SK-MEL-5 (cell line): ENCODE results near the gene DCAF16. TPM values are rescaled to one million over a fixed set of nuclear protein-coding genes. Genes with fewer than 3 reads are reported as not detected.
"Not testable (repeated sequence)": the region's sequence is repeated elsewhere in the genome, so short reads cannot be mapped to it uniquely, and the experiment has no call there.

Source experiments
- DNase-seq: peaks from one replicate; pipeline ENCODE4 v3.0.0-alpha.2; 2016; ENCODE audit warnings: low read depth, low spot score
- in situ Hi-C: cut with HindIII; loops from 2 replicates; pipeline ENCODE4 v1.10.0; 2016; ENCODE audit warnings: low sequenced_read_pairs, high pct_unique_total_duplicates, low pct_unique_long_range_greater_than_20kb
- polyA plus RNA-seq, 2 experiments: library from polyadenylated mRNA; depleted of rRNA; stranded (reverse); fragments of >200 nt; gene quantifications; 2 replicates each; pipeline ENCODE4 v1.2.3, GENCODE V29; 2015
- total RNA-seq: library from RNA; depleted of rRNA; stranded (reverse); fragments of >200 nt; shearing (Covaris generic); gene quantifications from 2 replicates; pipeline ENCODE4 v1.2.3, GENCODE V29; 2014; rRNA removed

The DCAF16 gene
- total RNA-seq, result 44.3 and 51.4 TPM in 2 replicates
- 26.2 and 28.6 TPM in 2 replicates for polyA plus RNA-seq (2015; cell fraction: cytosol; rRNA removed)
- polyA plus RNA-seq (2015; cell fraction: nucleus; rRNA removed), result 48.2 and 66.4 TPM in 2 replicates

GRCh38 chr4:17810260-17811077 is at the start of gene DCAF16, which contains the start of gene NCAPG:
TSS of gene DCAF16 (minus strand) at chr4:17810757. CDS start at chr4:17804141, 6,616 bp downstream.
TSS of gene NCAPG (plus strand) at chr4:17810979. CDS start at chr4:17811078, 99 bp downstream.
- in situ Hi-C loops, result no loop called here
- DNase-seq, result peak; percentile 99

GRCh38 chr4:17859793-17860406 is 49.3 kb upstream of the DCAF16 start:
- in situ Hi-C loops, result no loop called here

GRCh38 chr4:17854036-17854435 is 43.5 kb upstream of the DCAF16 start:
- no peak for DNase-seq
- in situ Hi-C loops, result no loop called here

More at GRCh38 chr4:17859793-17860406, 49.3 kb upstream of the DCAF16 start:
- DNase-seq, result no peak

GRCh38 chr4:17851959-17852358 is 41.4 kb upstream of the DCAF16 start:
- no peak for DNase-seq
- in situ Hi-C loops, result no loop called here

- in situ Hi-C loops, DNase-seq: not testable (repeated sequence)
These were observed 39.7 kb upstream of the DCAF16 start for GRCh38 chr4:17850295-17850694.

- DNase-seq, result no peak
- in situ Hi-C loops, result no loop called here
These were observed 35.7 kb upstream of the DCAF16 start for GRCh38 chr4:17846266-17846665.

- in situ Hi-C loops, result no loop called here
- no peak for DNase-seq
These were observed 13.5 kb upstream of the DCAF16 start for GRCh38 chr4:17823871-17824669.

GRCh38 chr4:17817027-17817426 is 6.5 kb upstream of the DCAF16 start:
- in situ Hi-C loops, result no loop called here
- peak; percentile 70 for DNase-seq

- in situ Hi-C loops, result no loop called here
- DNase-seq, result no peak
These were observed 5.6 kb upstream of the DCAF16 start for GRCh38 chr4:17816142-17816541.

- in situ Hi-C loops, result no loop called here
- DNase-seq, result no peak
These were observed 3.6 kb upstream of the DCAF16 start for GRCh38 chr4:17814140-17814539.

GRCh38 chr4:17812801-17813200 is 2.2 kb upstream of the DCAF16 start:
- in situ Hi-C loops, result no loop called here
- DNase-seq, result no peak

- in situ Hi-C loops, result no loop called here
- DNase-seq, result no peak
These were observed 1.6 kb upstream of the DCAF16 start for GRCh38 chr4:17812125-17812524.

GRCh38 chr4:17811078-17811603 is 584 bp upstream of the DCAF16 start:
- in situ Hi-C loops, result no loop called here
- DNase-seq, result no peak

- no peak for DNase-seq
- in situ Hi-C loops, result no loop called here
These were observed 890 bp downstream of the DCAF16 start for GRCh38 chr4:17809667-17810066.

- no peak for DNase-seq
- in situ Hi-C loops, result no loop called here
These were observed 3.1 kb downstream of the DCAF16 start for GRCh38 chr4:17807446-17807845.

- no peak for DNase-seq
- in situ Hi-C loops, result no loop called here
These were observed 4.9 kb downstream of the DCAF16 start for GRCh38 chr4:17805580-17806155.

GRCh38 chr4:17797808-17798207 is 12.7 kb downstream of the DCAF16 start:
- no peak for DNase-seq
- in situ Hi-C loops, result no loop called here
